ENCODE results near the gene NDUFAF2. TPM values are rescaled to one million over a fixed set of nuclear protein-coding genes. Genes with fewer than 3 reads are reported as not detected.

The NDUFAF2 gene
- total and polyA plus RNA-seq, 2 of the 13 experiments (the other 11 are each of a cell fraction or from before 2014, with no cell fraction given) = 34.0 to 78.4 TPM

- WGBS (ENCODE audit: low lambda C conversion rate) = 59% methylated on average over 7 of the region's 7 CpGs
- in situ Hi-C loops (cut with HindIII; ENCODE audit: extremely low pct_ligation_motif_present, low pct_unique_long_range_greater_than_20kb) (no loop called here), intact Hi-C loops (cut with micrococcal nuclease; ENCODE audit: unreplicated experiment) (no loop called here)
- ChIA-PET POLR2A (no interaction called here), CTCF (ENCODE audit: low intra/inter-chr PET ratio, low total read pairs) (no interaction called here)
- no peak for FAIRE-seq
- DNase-seq (ENCODE audit: low spot score) = no peak
- H3K9me3 ChIP-seq (ENCODE audit: low read length) = no peaks in the 10 kb centered on the region
- no peak overlapping the region for H3K4me2 ChIP-seq (ENCODE audit: low read depth, low read length)
- no peak for ATAC-seq
- no peaks in the 10 kb centered on the region for H3K36me3 ChIP-seq (replicated peaks in 1 of 2; ENCODE audit: control insufficient read depth in 1 of 2, insufficient read depth in 2 of 2, low read length in 2 of 2)
- no peaks in the 10 kb centered on the region for H4K20me1 ChIP-seq (ENCODE audit: insufficient read depth, low read length)
- H3K4me1 ChIP-seq (ENCODE audit: insufficient read depth, low read length) = no peaks in the 10 kb centered on the region
- BruUV-seq (replicated peaks) = no TSS peak
- no peak overlapping the region for H2AFZ ChIP-seq (ENCODE audit: low read length)
- H3K9ac ChIP-seq (ENCODE audit: insufficient read depth, low read depth, low read length) = no peak overlapping the region
- H3K27ac ChIP-seq (ENCODE audit: extremely low read length, insufficient read depth, low read length) = no peak overlapping the region
- H3K27me3 ChIP-seq (ENCODE audit: control insufficient read depth in 1 of 2, insufficient read depth in 2 of 2, low read length in 2 of 2) = no peaks in the 10 kb centered on the region; a peak in 1 of 5 replicates
- no peaks in the 10 kb centered on the region for H3K79me2 ChIP-seq (ENCODE audit: insufficient read depth, low read length)
- H3K4me3 ChIP-seq (replicated peaks in 1 of 3; ENCODE audit: insufficient read depth in 1 of 3, low read depth in 2 of 3, low read length in 3 of 3) = no peak overlapping the region
- TF ChIP-seq, protein P1, sequence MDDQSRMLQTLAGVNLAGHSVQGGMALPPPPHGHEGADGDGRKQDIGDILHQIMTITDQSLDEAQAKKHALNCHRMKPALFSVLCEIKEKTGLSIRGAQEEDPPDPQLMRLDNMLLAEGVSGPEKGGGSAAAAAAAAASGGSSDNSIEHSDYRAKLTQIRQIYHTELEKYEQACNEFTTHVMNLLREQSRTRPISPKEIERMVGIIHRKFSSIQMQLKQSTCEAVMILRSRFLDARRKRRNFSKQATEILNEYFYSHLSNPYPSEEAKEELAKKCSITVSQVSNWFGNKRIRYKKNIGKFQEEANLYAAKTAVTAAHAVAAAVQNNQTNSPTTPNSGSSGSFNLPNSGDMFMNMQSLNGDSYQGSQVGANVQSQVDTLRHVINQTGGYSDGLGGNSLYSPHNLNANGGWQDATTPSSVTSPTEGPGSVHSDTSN (CRISPR knock-in tag; IDR thresholded peaks at IDR 0.05; ENCODE audit: borderline replicate concordance) = no peak
- TF ChIP-seq ZNF34 (CRISPR knock-in tag; IDR thresholded peaks at IDR 0.05; ENCODE audit: borderline replicate concordance) (no peak), SMARCE1 (IDR thresholded peaks at IDR 0.05; ENCODE audit: borderline replicate concordance) (no peak), PLRG1 (conservative IDR thresholded peaks at IDR 0.05) (no peak), POLR2G (IDR thresholded peaks at IDR 0.05; ENCODE audit: low read depth, low read length) (no peak), PRDM4 (CRISPR knock-in tag; IDR thresholded peaks at IDR 0.05; ENCODE audit: borderline replicate concordance) (no peak), ZNF343 (CRISPR knock-in tag; IDR thresholded peaks at IDR 0.05) (no peak), ZBTB43 (CRISPR knock-in tag; conservative IDR thresholded peaks at IDR 0.05) (no peak), BHLHE40 (IDR thresholded peaks at IDR 0.05; ENCODE audit: low read length) (no peak), ZNF777 (CRISPR knock-in tag; IDR thresholded peaks at IDR 0.05) (no peak), MED1 (CRISPR knock-in tag; IDR thresholded peaks at IDR 0.05) (no peak), ZNF790 (CRISPR knock-in tag; IDR thresholded peaks at IDR 0.05; ENCODE audit: borderline replicate concordance) (no peak)
- TF ChIP-seq, protein P2, sequence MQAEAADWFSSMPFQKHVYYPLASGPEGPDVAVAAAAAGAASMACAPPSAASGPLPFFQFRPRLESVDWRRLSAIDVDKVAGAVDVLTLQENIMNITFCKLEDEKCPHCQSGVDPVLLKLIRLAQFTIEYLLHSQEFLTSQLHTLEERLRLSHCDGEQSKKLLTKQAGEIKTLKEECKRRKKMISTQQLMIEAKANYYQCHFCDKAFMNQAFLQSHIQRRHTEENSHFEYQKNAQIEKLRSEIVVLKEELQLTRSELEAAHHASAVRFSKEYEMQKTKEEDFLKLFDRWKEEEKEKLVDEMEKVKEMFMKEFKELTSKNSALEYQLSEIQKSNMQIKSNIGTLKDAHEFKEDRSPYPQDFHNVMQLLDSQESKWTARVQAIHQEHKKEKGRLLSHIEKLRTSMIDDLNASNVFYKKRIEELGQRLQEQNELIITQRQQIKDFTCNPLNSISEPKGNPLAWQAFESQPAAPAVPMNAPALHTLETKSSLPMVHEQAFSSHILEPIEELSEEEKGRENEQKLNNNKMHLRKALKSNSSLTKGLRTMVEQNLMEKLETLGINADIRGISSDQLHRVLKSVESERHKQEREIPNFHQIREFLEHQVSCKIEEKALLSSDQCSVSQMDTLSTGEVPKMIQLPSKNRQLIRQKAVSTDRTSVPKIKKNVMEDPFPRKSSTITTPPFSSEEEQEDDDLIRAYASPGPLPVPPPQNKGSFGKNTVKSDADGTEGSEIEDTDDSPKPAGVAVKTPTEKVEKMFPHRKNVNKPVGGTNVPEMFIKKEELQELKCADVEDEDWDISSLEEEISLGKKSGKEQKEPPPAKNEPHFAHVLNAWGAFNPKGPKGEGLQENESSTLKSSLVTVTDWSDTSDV (CRISPR knock-in tag; IDR thresholded peaks at IDR 0.05) = no peak
- TF ChIP-seq, protein P3, sequence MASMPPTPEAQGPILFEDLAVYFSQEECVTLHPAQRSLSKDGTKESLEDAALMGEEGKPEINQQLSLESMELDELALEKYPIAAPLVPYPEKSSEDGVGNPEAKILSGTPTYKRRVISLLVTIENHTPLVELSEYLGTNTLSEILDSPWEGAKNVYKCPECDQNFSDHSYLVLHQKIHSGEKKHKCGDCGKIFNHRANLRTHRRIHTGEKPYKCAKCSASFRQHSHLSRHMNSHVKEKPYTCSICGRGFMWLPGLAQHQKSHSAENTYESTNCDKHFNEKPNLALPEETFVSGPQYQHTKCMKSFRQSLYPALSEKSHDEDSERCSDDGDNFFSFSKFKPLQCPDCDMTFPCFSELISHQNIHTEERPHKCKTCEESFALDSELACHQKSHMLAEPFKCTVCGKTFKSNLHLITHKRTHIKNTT (CRISPR knock-in tag; IDR thresholded peaks at IDR 0.05) = no peak
- TF ChIP-seq, protein P4, sequence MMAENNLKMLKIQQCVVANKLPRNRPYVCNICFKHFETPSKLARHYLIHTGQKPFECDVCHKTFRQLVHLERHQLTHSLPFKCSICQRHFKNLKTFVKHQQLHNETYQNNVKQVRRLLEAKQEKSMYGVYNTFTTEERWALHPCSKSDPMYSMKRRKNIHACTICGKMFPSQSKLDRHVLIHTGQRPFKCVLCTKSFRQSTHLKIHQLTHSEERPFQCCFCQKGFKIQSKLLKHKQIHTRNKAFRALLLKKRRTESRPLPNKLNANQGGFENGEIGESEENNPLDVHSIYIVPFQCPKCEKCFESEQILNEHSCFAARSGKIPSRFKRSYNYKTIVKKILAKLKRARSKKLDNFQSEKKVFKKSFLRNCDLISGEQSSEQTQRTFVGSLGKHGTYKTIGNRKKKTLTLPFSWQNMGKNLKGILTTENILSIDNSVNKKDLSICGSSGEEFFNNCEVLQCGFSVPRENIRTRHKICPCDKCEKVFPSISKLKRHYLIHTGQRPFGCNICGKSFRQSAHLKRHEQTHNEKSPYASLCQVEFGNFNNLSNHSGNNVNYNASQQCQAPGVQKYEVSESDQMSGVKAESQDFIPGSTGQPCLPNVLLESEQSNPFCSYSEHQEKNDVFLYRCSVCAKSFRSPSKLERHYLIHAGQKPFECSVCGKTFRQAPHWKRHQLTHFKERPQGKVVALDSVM (CRISPR knock-in tag; IDR thresholded peaks at IDR 0.05) = no peak
These were observed 232.7 kb downstream of the NDUFAF2 start for GRCh38 chr5:61177716-61178115.
